GM23338 (cell line): ENCODE data around the gene STPG2. TPM values are rescaled to one million over a fixed set of nuclear protein-coding genes. Genes with fewer than 3 reads are reported as not detected.

Source experiments
- ATAC-seq: fragments of 200-7000 bp; cut with Tn5 transposase; 3 replicates; pipeline ENCODE4 v1.9.1; 2020
- DNase-seq: peaks from one replicate; pipeline ENCODE4 v3.0.0-alpha.2; 2015; ENCODE audit warnings: low spot score
- H2AFZ ChIP-seq: fragments of 200-600 bp; sonication (generic); 2 replicates; pipeline ENCODE4 v1.8.0; 2016; ENCODE audit warnings: antibody characterized with exemption, mild to moderate bottlenecking, moderate library complexity
- H3F3A ChIP-seq: fragments of 200-600 bp; sonication (generic); replicated peaks from 2 replicates; pipeline ENCODE4 v1.8.0; 2017; ENCODE audit warnings: antibody characterized with exemption, mixed run types, low read depth
- H3K27ac ChIP-seq: fragments of 200-600 bp; sonication (generic); 2 replicates; pipeline ENCODE4 v1.6.1; 2016; ENCODE audit warnings: low read depth
- H3K27me3 ChIP-seq: fragments of 200-600 bp; sonication (generic); 2 replicates; pipeline ENCODE4 v1.8.0; 2016; ENCODE audit warnings: mild to moderate bottlenecking, mixed run types, moderate library complexity; ENCODE audit not compliant: insufficient read depth
- H3K36me3 ChIP-seq: fragments of 200-600 bp; sonication (generic); 2 replicates; pipeline ENCODE4 v1.8.0; 2016; ENCODE audit warnings: mild to moderate bottlenecking; ENCODE audit not compliant: insufficient read depth
- H3K4me1 ChIP-seq: fragments of 200-600 bp; sonication (generic); 2 replicates; pipeline ENCODE4 v1.8.0; 2016; ENCODE audit warnings: mild to moderate bottlenecking, moderate library complexity; ENCODE audit not compliant: insufficient read depth
- H3K4me2 ChIP-seq: fragments of 200-600 bp; sonication (generic); 2 replicates; pipeline ENCODE4 v1.7.1; 2017; ENCODE audit warnings: mixed run types
- H3K4me3 ChIP-seq: fragments of 200-600 bp; sonication (generic); 2 replicates; pipeline ENCODE4 v1.6.1; 2016; ENCODE audit warnings: mixed run types
- H3K79me2 ChIP-seq: fragments of 200-600 bp; sonication (generic); replicated peaks from 2 replicates; pipeline ENCODE4 v1.8.0; 2017; ENCODE audit warnings: mild to moderate bottlenecking; ENCODE audit not compliant: insufficient read depth
- H3K9me2 ChIP-seq: fragments of 200-600 bp; sonication (generic); 2 replicates; pipeline ENCODE4 v1.8.0; 2017; ENCODE audit not compliant: insufficient read depth
- H4K20me1 ChIP-seq: fragments of 200-600 bp; sonication (generic); replicated peaks from 2 replicates; pipeline ENCODE4 v1.8.0; 2017; ENCODE audit warnings: mild to moderate bottlenecking; ENCODE audit not compliant: insufficient read depth
- H3K27ac Mint-ChIP-seq: 2 replicates; pipeline ENCODE4 v1.8.0; 2020; ENCODE audit warnings: inconsistent platforms, mild to moderate bottlenecking, moderate library complexity, mixed read lengths
- H3K27me3 Mint-ChIP-seq: 3 replicates; pipeline ENCODE4 v1.8.0; 2022; ENCODE audit warnings: low read depth, mild to moderate bottlenecking, moderate library complexity, mixed read lengths, inconsistent platforms; ENCODE audit not compliant: insufficient read depth, poor library complexity
- H3K36me3 Mint-ChIP-seq: 3 replicates; pipeline ENCODE4 v1.8.0; 2021; ENCODE audit warnings: low read depth, mild to moderate bottlenecking, inconsistent platforms, moderate library complexity, mixed read lengths
- H3K4me1 Mint-ChIP-seq: 3 replicates; pipeline ENCODE4 v1.8.0; 2020; ENCODE audit warnings: mild to moderate bottlenecking, inconsistent platforms, mixed read lengths
- H3K4me3 Mint-ChIP-seq: 3 replicates; pipeline ENCODE4 v1.8.0; 2021; ENCODE audit warnings: moderate library complexity, mild to moderate bottlenecking, inconsistent platforms, mixed read lengths
- H3K9me3 Mint-ChIP-seq: 3 replicates; pipeline ENCODE4 v1.8.0; 2020; ENCODE audit warnings: moderate library complexity, mild to moderate bottlenecking, inconsistent platforms, mixed read lengths
- CREB1 ChIP-seq: fragments of 250-450 bp; sonication (Bioruptor Pico); IDR thresholded peaks from 2 replicates; pipeline ENCODE4 v1.5.0; 2020; ENCODE audit warnings: low read depth, mild to moderate bottlenecking, moderate library complexity
- EZH2 ChIP-seq: fragments of 200-600 bp; sonication (generic); IDR thresholded peaks from one replicate; pipeline ENCODE4 v1.8.0; 2017; ENCODE audit warnings: antibody characterized with exemption, mild to moderate bottlenecking, low read depth; ENCODE audit not compliant: unreplicated experiment
- EZH2phosphoT487 ChIP-seq: fragments of 200-600 bp; sonication (generic); IDR thresholded peaks from one replicate; pipeline ENCODE4 v1.8.1; 2018; ENCODE audit warnings: antibody characterized with exemption; ENCODE audit not compliant: unreplicated experiment
- JUNB ChIP-seq: IDR thresholded peaks from one replicate; pipeline ENCODE4 v1.6.1; 2016; ENCODE audit warnings: antibody characterized with exemption; ENCODE audit not compliant: unreplicated experiment
- NANOG ChIP-seq: IDR thresholded peaks from 2 replicates; pipeline ENCODE4 v1.6.1; 2016; ENCODE audit warnings: antibody characterized with exemption, borderline replicate concordance
- POLR2AphosphoS5 ChIP-seq: IDR thresholded peaks from 2 replicates; pipeline ENCODE4 v1.6.1; 2016; ENCODE audit warnings: antibody characterized with exemption, low read depth
- REST ChIP-seq: IDR thresholded peaks from one replicate; pipeline ENCODE4 v1.6.1; 2018; ENCODE audit warnings: antibody characterized with exemption; ENCODE audit not compliant: unreplicated experiment
- STAT1 ChIP-seq: IDR thresholded peaks from one replicate; pipeline ENCODE4 v1.6.1; 2016; ENCODE audit warnings: antibody characterized with exemption; ENCODE audit not compliant: unreplicated experiment
- ZNF114 ChIP-seq: fragments of 250-450 bp; sonication (Bioruptor Pico); IDR thresholded peaks from 2 replicates; pipeline ENCODE4 v1.5.0; 2020; ENCODE audit warnings: mild to moderate bottlenecking, moderate library complexity
- ZNF331 ChIP-seq: fragments of 250-450 bp; sonication (Bioruptor Pico); IDR thresholded peaks from 2 replicates; pipeline ENCODE4 v1.5.0; 2020; ENCODE audit warnings: low read depth, mild to moderate bottlenecking, moderate library complexity
- ZNF462 ChIP-seq: fragments of 250-450 bp; sonication (Bioruptor Pico); IDR thresholded peaks from 2 replicates; pipeline ENCODE4 v1.5.0; 2020; ENCODE audit warnings: mild to moderate bottlenecking, moderate library complexity
- polyA plus RNA-seq: library from polyadenylated mRNA; unstranded; fragments of >200 nt; fragmentation: Nextera tagmentation; extraction: Ambion mirVana; gene quantifications from 2 replicates; pipeline ENCODE4 v1.2.1, GENCODE V29; 2016
- total RNA-seq: library from RNA; depleted of rRNA; stranded (reverse); fragments of >200 nt; shearing (Covaris generic); gene quantifications from 2 replicates; pipeline ENCODE4 v1.2.3, GENCODE V29; 2014
- TF ChIP-seq, protein P1 (sequence below), 2 experiments: fragments of 200-600 bp in 1 of 2; sonication (generic) in 1 of 2; conservative IDR thresholded peaks; 2 replicates each; pipeline versions ENCODE4 v1.5.1 to v1.6.1; 2016 to 2017; ENCODE audit warnings: antibody characterized with exemption in 2 of 2, low read depth in 2 of 2, mild to moderate bottlenecking in 2 of 2, moderate library complexity in 1 of 2
- TF ChIP-seq, protein P2 (sequence below): IDR thresholded peaks from 2 replicates; pipeline ENCODE4 v1.6.1; 2016; ENCODE audit warnings: antibody characterized with exemption

The STPG2 gene
- total and polyA plus RNA-seq, 2 experiments from 2014 or later, result 0.17 to 0.32 TPM

- Histone ChIP-seq H4K20me1 (no peaks in the 10 kb centered on the region), H3K4me1 (no peaks in the 10 kb centered on the region), H3K4me2 (no peak overlapping the region), H3K27me3 (no peaks in the 10 kb centered on the region), H3F3A (no peaks in the 10 kb centered on the region), H3K79me2 (no peaks in the 10 kb centered on the region), H2AFZ (no peak overlapping the region), H3K27ac (no peak overlapping the region), H3K4me3 (no peak overlapping the region), H3K36me3 (no peaks in the 10 kb centered on the region), H3K9me2 (no peaks in the 10 kb centered on the region)
- H3K27ac Mint-ChIP-seq, result no peak overlapping the region
- DNase-seq (no peak), ATAC-seq (no peak)
- H3K9me3 Mint-ChIP-seq, result no peaks in the 10 kb centered on the region
- H3K27me3 Mint-ChIP-seq, result peaks cover 2% of the 10 kb centered on the region
- H3K4me1 Mint-ChIP-seq, result no peaks in the 10 kb centered on the region
- TF ChIP-seq NANOG, result no peak
- TF ChIP-seq EZH2phosphoT487, result no peak
- TF ChIP-seq ZNF331 (CRISPR knock-in tag), result no peak
- no peak for TF ChIP-seq REST
- TF ChIP-seq EZH2, result no peak
- TF ChIP-seq STAT1, result no peak
- TF ChIP-seq, protein P1, sequence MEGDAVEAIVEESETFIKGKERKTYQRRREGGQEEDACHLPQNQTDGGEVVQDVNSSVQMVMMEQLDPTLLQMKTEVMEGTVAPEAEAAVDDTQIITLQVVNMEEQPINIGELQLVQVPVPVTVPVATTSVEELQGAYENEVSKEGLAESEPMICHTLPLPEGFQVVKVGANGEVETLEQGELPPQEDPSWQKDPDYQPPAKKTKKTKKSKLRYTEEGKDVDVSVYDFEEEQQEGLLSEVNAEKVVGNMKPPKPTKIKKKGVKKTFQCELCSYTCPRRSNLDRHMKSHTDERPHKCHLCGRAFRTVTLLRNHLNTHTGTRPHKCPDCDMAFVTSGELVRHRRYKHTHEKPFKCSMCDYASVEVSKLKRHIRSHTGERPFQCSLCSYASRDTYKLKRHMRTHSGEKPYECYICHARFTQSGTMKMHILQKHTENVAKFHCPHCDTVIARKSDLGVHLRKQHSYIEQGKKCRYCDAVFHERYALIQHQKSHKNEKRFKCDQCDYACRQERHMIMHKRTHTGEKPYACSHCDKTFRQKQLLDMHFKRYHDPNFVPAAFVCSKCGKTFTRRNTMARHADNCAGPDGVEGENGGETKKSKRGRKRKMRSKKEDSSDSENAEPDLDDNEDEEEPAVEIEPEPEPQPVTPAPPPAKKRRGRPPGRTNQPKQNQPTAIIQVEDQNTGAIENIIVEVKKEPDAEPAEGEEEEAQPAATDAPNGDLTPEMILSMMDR (conservative IDR thresholded peaks at IDR 0.05; ENCODE audit: low read depth in 2 of 2), result no peak
- TF ChIP-seq ZNF114, result no peak
- no peak for TF ChIP-seq POLR2AphosphoS5
- no peak for TF ChIP-seq CREB1 (CRISPR knock-in tag)
- no peak for TF ChIP-seq JUNB
- TF ChIP-seq ZNF462 (CRISPR knock-in tag), result no peak
- TF ChIP-seq, protein P2, sequence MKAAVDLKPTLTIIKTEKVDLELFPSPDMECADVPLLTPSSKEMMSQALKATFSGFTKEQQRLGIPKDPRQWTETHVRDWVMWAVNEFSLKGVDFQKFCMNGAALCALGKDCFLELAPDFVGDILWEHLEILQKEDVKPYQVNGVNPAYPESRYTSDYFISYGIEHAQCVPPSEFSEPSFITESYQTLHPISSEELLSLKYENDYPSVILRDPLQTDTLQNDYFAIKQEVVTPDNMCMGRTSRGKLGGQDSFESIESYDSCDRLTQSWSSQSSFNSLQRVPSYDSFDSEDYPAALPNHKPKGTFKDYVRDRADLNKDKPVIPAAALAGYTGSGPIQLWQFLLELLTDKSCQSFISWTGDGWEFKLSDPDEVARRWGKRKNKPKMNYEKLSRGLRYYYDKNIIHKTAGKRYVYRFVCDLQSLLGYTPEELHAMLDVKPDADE, result no peak
- H3K4me3 Mint-ChIP-seq, result no peak overlapping the region
- no peaks in the 10 kb centered on the region for H3K36me3 Mint-ChIP-seq
Observed at GRCh38 chr4:97587912-97588311, 555.4 kb downstream of the STPG2 start.
